GM12873 (cell line): ENCODE measurements around the gene TMEM43.

Experiments used
- TF ChIP-seq, protein P1 (sequence below): IDR thresholded peaks from 2 replicates; pipeline ENCODE4 v1.5.1; 2012; ENCODE audit warnings: low read depth, mild to moderate bottlenecking, moderate library complexity, low read length, control low read depth; ENCODE audit not compliant: insufficient read depth; ENCODE audit errors: missing control alignments

The TMEM43 gene

GRCh38 chr3:14146381-14147065 lies 21.7 kb downstream of the TMEM43 start:
- TF ChIP-seq, protein P1, sequence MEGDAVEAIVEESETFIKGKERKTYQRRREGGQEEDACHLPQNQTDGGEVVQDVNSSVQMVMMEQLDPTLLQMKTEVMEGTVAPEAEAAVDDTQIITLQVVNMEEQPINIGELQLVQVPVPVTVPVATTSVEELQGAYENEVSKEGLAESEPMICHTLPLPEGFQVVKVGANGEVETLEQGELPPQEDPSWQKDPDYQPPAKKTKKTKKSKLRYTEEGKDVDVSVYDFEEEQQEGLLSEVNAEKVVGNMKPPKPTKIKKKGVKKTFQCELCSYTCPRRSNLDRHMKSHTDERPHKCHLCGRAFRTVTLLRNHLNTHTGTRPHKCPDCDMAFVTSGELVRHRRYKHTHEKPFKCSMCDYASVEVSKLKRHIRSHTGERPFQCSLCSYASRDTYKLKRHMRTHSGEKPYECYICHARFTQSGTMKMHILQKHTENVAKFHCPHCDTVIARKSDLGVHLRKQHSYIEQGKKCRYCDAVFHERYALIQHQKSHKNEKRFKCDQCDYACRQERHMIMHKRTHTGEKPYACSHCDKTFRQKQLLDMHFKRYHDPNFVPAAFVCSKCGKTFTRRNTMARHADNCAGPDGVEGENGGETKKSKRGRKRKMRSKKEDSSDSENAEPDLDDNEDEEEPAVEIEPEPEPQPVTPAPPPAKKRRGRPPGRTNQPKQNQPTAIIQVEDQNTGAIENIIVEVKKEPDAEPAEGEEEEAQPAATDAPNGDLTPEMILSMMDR: no peak

GRCh38 chr3:14147066-14147435 lies 22.2 kb downstream of the TMEM43 start:
- TF ChIP-seq, protein P1: no peak

DNA sequence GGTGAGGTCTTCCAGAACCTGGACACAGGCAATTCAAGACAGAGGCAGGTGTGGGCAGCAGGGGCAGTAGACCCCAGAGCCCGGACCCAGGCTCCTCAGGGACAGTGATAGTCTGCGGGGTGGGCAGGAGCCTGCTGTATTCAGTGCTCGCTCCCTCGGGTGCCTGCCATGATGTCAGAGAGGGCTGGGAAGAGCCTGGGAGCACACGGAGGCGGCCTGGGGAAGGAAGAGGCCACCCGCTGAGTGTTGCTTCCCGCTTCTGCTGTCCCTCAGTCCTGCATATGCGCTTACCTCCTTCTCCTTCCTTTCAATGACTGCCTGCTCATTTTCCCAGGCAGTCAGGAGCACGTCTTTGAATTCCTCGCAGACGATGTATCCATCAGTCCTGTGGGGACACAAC lies 22.8 kb downstream of the TMEM43 start:
- TF ChIP-seq, protein P1: no peak

DNA sequence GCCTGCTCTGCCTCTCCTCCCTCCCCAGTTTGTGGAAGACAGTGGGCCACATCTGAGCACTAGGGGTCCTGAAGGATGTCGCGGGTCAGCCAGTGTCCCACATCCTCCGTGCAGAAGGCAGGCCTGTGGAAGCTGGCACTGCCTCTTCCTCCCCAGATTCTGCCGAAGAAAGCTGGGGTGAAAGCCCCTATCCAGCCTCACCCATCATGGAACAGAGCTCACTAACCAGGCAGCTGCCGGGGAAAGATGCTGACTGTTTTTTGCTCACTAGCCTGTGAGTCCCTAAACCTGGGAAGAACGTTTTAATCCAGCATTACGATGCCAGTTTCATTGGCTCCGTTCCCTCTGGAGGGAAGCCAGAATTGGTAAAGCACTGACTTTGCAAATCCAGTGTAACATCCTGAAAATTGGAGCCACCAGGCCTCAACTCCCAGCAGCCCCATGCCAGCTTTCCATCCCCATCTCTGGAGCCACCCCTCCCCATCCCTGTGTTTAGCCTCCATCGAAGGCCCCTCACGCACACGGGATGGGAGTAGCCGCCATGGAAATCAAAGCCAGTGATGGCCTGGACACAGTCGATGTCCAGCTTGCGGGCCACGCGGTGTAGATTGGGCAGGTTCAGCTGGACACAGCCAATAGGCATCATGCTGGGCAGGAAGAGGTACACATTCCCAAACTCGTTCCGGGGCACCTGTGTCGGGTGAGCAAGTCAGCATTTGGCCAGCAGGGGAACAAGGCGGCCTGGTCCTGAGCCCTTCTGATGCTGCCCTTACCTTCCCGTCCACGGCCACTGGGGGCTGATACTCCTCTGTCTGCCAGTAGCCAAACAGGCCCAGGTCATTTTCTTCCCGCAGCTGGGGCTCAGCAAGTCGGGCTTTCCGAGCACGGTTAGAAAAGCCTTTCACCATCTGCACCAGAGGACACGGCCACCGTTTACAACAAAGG lies 23.5 kb downstream of the TMEM43 start:
- TF ChIP-seq, protein P1: peak; percentile 22

DNA sequence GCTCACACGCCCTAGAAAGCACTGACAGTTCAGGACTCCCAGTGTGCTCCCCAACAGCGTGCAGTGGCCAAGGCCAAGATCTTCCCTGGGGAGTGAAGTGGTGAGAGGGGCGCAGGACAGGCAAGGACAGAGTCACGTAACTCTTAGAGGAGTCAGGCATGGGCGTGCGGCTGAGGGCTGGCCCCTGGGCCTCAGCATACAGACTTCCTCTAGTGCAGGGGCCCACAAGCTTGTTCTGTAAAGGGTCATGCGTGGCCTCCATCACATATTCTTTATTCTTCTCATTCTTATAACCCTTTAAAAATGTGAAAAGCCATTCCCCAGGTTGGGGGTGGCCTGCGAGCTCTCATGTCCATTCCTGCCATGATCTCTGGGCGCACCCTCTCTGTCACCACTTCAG lies 25.2 kb downstream of the TMEM43 start:
- TF ChIP-seq, protein P1: no peak

DNA sequence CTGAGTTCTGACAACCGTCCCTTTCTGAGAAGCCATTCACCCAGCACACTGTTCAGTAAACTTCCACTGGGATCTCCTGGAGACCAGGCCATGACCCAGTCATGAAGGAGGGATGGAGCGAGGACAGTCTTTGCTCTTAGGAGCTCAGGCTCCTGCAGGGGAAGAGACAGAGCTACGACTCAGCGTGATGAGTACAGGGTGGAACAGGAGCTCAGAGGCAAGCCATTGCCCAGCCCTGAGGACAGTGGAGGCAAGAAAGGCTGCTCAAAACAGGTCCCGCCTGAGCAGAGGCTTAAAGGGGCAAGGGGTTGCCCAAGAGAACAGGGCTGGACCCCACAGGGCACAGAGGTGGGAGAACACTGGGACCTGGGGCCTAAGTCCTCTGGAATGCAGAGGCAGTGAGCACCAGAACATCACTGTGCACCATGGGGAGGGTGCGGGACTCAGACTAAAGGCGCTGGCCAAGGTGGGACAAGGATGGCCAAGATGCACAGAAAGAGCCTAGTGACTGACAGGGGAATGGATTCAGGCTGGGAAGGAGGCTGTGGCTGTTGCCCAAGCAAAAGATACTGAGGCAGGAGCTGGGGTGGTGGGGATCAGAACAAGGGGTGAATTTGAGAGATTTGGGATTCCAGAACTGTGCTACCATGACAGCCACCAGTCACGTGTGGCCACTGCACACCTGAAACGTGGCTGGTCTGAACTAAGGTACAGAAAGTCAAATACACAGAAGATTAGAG lies 25.8 kb downstream of the TMEM43 start:
- TF ChIP-seq, protein P1: no peak
